NCI-H146 (cell line): ENCODE measurements around the gene LRRC28.

Source experiments
- DNase-seq: peaks from one replicate; lab custom pipeline; 2025; lab: John Stamatoyannopoulos, UW

LRRC28 gene

DNA sequence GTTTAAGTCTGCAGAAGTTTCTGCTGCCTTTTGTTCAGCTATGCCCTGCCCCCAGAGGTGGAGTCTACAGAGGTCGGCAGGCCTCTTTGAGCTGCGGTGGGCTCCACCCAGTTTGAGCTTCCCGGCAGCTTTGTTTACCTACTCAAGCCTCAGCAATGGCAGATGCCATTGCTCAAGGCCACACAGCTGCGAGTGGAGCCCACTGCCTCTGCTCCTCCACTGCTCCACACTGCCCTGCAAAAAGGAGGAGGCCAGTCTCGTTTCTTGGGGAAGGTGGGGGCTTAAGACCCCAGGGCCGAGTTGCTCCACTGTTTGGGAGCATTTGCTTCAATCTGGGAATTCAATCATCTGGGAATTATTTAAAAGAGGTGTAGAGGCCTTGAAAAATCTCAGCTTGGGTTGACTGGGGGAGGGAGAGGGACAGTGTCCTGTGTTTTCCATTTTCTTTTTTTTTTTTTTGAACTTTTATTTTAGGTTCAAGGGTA lies 169.9 kb downstream of the LRRC28 start:
- DNase-seq, result no peak

DNA sequence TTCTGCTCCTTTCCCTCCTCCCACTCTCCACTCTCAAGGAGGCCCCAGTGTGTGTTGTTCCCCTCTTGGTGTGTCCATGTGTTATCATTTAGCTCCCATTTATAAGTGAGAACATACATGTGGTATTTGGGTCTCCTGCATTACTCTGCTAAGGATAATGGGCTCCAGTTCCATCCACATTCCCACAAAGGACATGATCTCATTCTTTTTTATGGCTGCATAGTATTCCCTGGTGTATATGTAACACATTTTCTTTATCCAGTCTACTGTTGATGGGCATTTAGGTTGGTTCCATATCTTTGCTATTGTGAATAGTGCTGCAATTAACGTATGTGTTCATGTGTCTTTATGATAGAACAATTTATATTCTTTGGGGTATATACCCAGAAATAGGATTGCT lies 170.5 kb downstream of the LRRC28 start:
- no peak for DNase-seq

DNA sequence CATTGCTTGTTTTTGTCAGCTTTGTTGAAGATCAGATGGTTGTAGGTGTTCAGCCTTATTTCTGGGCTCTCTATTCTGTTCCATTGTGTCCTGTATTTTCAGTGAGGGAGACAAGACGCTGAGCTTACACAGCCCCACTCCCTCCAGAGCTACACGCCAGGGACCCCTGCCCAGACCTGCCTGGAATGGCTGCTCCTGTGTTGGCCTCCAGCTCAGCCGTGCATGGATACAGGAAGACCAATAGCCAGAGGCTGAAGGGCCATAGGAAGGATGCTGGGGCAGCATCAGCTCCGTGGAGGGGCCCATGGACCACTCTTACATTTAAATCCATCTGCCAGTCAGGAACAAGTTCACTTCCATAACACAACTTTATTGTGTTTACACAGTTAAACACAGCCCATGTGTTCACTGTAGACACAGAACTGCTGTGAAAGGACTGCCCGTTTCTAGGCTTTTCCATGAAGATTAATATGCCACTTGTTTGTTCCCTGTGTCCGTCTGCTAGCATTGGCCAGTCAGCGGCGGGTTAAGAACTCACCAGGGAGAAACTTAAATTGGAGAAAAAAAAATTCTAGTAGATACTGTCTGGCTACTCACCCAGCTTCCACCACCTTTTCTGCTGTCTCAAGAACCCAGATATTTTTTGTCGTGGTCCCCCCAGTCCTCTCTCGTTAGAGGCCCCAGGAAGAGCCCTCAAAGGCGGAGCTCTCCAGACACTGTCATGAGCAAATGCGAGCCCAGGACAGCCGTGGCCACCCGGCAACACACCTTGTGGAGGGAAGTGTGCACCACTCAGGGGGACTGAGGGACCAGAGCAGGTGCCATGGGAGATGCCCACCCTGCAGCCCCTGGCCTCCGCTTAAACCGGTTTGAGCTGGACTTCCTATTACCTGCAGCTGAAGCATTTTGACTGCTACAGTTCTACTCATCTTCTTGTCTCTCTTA lies 172.2 kb downstream of the LRRC28 start:
- no peak for DNase-seq

DNA sequence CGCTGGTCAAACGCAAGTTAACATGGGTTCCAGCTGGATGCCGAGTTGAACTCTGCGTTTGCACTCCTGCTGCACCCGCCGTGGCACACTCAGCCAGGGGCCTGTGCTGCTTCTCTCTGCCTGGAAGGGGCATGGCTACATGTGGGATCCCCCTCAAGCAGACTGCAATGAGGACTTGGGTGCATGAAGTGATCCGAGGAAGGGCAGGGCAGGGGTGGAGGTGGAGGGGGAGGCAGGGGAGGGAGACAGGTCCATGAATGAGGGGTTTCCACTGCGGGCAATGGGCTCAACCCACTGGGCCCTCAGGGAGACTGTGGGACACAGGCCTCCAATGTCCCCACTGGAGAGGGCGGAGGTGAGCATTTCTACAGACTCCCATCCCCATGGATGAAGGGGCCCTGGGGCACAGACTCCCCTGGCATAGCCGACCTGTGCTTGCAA lies 172.9 kb downstream of the LRRC28 start:
- no peak for DNase-seq

DNA sequence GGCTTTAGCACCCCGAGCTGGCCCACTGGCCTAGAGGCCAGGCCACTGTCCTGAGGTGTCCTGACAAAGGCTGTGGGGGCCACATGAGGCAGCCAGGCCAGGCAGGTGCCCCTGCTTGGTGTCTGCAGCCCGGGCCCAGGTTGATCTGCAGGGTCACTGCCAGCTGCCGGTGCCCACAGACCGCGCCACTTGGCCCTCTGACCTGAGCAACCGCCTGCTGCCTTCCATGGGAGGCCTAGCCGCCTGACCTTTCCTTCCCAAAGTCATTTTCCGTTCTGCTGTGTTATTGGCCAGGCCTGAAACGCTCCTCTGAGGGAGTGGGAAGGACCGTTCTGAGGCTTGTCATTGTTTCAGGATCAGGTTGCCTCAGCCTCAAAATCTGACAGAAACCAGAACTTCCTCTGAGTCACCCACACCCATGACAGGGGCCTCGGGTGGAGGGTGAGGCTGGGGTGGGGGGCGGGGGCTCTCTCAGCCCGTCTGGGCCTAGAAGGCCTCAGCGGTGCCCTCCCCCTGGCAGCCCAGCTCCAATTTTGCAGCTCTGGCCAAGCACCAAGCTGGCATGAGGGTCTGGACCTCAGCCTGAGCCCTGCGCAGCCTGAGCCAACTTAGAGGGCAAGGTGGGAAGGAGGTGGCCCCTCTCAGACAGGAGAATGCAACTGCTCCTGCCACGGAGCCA lies 173.8 kb downstream of the LRRC28 start:
- no peak for DNase-seq

DNA sequence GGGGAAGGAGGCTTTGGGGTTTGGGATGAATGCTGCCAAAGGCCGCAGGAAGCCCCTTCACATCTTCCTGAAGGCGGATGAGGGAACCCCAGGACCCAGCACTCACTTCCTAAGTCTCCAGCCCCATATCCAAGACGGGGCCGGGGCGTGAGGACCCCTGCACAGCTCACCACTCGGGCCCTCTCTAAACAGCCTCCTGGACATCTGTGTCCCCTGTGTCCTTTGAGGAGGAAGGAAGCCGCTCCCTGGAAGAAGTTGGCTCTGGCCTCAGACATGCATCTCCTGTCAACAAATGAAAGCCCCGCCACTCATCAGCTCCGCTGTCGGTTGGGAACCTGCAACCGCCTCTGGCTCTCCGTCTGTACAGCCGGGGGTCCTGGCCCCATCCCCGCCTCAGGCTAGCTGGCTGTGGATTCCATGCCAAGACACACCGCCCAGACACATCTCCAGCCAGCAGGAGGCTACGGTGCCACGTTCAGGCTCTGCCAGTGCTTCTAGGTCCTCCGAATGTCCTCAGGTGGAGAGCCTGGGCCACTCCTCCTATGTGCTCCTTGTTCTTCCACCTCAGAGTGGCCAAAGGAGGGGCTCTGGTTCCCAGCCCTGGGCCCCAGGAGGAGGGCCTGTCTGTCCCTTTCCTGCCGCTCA lies 174.5 kb downstream of the LRRC28 start:
- no peak for DNase-seq

DNA sequence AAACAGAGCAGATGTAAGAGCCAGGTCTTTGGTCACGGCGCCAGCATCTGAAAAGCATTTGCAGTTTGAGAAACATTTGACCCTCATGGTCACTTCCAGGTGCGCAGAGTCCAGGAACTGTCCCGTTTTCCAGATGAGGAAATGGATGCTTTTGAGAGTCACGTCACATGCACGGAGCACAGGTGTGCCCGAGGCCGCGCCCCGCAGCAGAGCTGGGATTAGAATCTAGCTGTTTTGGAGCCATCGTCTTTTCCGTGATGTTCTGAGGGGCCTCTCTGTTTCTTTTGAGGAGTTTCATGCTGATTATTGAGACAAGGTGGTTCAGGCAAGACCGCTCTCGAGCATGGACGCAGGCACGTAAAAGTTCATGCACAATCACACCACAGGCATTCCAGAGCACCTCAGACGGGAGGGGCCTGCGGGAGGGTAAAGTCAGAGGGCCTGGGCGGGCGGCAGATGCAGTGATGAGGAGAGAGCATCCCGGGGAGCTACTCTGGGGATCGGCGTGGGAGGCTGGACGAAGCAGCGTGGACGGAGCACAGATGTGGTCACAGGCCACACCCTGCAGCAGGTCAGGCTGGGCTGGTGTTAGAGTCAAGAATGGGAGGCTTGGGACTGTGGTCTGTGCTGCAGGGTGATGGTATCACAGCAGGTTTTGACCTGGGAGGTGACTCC lies 175.3 kb downstream of the LRRC28 start:
- DNase-seq, result no peak

DNA sequence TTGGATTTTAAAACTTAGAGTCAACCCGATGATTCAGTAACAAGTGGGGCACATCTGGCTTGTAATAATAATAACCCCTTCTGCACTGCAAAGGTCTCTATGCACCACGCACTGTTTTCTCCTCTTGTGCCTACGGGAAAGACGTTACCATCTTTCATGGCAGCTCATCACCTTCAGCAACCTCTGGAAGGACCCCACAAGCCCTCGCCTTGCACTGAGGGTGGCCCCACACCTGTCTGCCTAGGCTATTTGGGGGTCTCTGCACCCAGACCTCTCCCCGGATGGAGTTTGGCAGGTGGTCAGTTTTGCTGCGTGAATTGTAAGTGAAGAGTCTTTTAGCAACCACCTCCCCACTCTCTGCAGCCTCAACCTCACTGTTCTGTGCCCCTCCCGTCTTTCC lies 175.9 kb downstream of the LRRC28 start:
- no peak for DNase-seq

DNA sequence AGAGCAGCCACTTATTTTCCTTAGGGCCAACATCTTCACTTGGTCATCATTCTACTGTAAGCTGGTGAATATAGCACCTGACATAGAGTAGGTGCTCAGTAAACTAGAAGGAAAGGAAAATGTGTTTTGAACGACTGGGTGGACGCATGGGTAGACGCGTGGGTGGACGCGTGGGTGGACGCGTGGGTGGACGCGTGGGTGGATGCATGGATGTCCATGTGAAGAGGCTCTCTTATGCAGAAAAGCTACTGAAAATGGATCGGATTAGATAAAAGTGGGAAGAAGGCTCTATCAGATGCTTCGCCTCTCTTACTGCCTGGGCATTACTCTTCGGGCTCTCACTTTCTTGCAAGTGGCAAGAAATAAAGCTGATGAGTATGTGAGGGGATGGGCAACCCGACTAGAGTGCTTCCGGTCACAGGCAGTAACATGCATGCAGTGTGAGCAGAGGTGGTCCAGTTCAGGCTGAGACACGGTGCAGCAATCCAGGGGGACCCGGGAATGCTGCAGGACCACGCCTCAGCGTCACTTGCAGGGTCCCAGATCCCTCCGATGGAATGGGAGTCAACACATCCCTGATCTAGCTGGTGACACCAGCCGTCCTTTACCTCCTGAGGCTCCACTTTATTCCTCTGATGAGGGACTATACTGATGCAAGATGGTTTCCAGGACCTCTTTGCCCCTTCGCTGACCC lies 176.5 kb downstream of the LRRC28 start:
- DNase-seq, result no peak

DNA sequence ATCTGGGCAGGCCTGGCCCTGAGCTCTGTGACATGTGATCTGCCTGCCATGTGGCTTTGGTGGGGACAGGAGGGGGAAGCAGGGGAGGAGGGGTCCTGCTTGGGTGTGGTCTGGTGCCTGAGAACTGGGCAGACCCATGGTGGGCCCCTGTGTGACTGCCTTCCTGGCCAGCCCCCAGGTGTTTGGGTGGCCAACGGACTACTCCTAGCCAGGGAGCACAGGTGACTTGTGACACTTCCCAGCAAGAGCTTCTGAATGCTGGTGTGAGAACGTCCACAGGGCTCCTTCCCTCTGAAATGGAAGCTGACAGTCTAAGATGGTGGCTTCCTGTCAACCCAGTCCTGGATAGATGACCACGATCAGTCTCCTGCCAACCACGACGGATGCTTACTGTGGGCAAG lies 178.4 kb downstream of the LRRC28 start:
- DNase-seq, result no peak

DNA sequence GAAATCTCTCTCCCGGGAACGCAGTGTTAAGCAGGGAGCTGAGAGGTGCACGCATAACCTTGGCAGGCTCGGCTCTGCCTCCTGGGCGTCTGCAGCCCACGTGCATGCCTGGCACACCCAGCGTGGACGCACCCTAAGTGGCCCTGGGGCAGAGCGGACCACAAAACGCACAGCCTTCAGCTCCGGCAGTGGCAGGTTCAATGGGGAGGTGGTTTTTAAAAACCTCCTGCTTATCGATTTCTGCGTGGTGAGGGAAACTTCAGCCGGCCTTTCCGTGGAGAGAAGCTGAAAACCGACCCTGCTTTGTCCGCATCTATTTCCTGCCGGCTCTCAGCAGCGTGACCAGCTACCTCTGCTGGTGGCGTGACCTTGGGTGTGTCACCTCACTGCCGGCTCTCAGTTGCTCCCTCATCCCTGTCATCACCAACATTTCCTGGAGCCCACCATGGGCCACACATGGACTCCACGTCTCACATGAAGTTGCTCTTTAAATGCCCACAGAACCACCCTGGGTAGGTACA lies 179.7 kb downstream of the LRRC28 start:
- no peak for DNase-seq

DNA sequence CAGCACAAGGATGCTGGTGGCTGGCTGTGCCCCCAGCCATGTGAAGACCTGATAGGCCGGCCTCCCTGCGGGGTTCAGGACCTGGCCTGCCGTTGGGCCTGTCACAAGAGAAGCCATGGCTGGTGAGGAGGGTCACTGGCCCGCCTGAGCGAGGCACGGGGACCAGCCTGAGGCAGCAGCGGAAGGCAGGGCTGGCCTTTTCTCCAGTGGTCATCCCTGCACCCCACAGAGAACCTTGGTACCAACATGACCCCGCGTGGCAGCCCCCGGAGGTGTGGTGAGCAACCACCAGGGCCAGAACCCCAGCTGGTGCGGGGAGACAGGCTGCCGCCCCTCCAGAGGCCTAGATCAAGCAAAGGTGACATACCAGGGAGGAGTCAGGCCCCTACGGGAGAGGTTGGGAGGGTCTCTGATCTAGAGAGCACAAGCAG lies 180.4 kb downstream of the LRRC28 start:
- no peak for DNase-seq

DNA sequence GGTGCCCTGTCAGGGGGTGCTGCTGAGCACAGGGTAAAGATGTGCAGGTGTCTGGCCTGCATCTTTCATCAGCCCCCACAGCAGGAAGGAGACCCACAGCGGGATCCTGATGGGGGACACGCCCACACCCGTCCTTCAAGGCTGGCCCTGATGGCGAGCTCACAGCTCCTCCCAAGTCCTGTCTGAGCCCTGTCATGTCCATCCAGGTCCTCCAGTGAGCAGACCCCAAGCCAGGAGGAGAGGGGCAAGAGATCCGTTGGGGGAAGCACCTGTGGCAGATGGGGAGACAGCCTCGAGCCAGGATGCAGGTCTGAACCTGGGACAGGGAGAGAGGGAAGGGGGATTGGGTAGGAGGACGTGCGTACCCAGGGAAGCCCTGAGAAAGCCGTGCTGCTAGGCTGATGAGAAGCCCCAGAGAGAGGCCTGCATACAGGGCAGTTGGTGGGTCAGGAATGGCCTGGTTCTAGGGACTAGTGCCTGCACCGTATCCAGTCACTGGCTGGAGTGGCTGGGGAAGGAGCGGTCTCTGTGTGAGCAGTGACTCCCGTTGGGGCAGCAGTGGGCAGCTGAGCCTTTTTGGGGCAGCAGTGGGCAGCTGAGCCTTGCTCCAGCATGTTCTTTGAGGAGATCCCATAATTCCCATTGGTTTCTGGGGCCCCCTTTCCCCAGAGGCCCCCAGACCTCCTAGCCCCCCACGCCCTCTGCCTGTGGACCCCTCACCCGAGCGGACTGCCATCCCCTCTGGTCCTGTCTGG lies 181.2 kb downstream of the LRRC28 start:
- no peak for DNase-seq

DNA sequence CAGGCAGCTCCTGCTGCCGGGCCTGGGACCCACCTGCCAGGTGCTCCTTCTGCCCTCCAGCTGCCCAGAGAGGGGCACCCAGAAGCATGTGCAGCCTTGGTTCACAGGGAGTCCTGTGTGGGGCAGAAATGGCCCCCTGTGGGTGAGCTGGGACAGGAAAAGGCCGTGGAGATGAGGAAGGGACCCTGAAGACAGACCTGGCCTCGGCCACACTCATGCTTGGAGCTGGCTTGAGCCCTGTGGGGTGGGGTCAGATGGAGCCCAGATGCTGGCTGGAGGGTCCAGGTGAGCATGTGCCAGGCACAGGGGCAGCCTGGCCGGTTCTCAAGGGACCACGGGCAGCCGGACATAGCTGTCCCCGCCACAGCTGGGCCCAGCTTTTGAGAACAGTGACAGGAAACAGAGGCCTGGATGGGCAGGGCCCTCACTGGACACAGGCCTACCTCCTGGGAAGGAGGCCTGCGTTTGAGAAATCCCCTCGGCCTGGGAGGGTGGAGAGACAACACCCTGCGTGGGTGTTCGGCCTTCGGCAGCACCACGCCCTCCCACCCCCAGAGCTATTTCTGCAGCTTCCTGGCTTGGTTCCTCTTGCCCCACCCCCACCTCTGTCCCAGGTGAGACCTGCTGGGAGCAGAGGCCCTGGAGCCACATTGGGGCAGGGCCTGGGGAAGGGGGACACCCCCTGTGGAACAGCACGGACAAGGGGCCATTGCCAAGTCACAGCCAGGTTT lies 181.9 kb downstream of the LRRC28 start:
- no peak for DNase-seq

DNA sequence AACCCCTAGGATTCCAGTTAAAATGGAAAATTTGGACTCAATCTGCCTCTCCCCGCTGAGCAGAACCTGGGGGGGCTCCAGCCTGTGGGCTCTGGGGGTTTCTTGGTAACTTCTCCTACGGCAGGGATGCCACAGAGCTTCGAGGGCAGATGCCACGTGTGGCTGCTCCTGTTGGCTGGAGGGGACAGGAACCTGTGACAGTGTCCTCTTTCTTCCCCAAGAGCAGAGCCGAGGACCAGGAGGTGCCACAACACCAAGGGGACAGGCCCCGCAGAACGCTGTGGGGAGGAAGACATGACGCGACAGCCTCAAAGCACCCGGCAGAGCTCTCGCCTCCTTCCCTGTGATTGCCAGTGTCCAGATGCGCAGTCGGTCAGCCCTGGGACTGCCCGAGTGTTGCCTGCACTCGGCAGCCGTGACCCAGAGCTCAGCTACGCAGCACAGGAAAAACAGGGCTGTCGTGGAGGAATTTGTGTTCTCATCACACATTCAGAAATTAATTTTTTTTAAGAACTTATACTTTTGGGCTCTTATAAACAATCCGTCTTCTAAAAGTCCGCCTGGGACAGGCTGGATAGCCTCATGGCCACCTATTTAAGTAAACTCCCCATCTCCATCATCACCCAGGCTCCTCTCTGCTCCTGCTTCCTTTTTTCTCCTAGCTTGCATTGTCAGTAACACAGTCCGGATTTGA lies 182.6 kb downstream of the LRRC28 start:
- no peak for DNase-seq

DNA sequence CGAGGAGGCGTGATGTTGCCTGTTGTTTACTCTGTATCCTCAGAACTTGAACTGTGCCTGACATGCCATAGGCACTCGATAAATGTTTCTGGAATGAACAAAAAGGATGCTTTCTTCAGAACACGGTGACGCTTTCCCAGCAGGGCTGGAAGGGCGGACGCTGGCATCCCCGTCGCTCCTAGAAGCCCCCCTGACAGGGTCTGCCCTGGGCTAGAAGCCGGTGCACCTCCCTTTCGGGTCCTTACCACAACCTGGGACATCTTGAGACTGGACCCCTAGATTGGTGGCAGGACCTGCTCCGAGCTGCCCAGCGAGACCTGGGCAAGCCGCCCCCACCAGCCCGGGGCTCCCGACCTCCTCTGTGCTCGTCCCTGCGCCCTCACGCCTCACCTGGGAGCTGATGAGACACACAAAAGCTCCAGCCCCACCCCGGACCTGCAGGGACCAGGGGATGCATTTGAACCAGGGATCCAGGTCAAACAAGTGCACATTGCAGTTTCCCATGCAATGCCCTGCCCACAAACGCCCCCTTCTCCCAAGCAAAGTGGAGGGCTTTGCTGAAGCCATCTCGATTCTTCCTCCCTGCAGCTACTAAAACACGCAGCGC lies 183.3 kb downstream of the LRRC28 start:
- DNase-seq, result no peak

DNA sequence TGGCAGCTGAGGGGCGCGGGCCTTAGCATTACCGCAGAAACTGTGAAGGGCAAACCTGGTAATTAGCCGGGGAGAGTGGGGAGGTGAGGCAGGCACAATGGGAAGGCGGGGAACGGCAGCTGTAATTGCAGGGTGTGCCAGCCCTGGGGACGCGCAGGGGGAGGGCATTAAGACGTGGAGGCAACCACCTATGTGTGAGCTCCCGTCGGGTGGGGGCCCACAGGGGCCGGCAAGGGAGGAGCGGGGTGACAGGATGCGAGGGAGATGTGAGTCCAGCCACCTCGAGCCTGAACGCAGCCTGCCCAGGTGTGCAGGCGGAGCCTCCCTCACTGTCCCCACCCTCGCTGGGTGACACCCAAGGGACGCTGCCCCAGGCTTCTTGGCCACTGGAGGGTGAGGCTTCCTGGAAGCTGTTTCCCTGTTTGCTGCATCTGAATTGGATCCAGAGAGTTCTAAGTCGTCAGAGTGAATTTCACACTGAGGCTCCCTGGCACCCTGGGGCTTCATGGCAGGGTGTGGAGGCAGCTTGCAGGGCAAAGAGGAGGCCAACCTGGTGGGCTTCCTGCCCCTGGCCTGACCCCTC lies 183.9 kb downstream of the LRRC28 start:
- DNase-seq, result peak; percentile 88

DNA sequence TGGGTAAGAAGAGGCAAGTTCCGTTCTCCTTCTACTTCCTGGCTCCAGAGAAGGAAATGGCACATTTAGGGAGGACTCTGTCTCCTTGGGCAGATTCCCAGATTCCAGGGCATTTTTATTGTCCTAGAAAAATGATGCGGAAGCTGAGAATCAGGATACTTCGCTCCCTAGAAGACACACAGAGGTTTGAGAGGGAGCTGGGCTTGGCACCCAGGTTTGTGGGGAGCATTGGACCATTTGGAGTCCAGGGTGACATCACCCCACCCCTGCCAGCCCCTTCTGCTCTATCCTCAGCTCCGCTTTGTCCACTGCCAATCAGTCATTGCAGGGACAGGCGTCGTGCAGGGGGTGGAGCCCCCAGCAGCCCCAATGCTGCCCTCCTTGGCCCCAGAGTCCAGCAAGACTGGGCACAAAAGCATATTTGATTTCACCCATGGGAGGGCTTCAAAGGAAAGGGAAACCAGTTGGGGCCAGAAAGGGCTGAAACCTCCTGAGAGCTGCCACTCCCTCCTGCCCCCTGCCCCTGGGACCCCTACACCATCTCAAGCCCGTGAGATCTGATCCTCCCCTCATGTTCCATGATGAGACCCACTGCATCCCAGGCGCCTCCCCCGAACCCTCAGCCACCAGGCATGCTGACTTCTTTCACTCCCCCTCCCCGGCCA lies 184.7 kb downstream of the LRRC28 start:
- DNase-seq, result no peak
